GM18499 (cell line): ENCODE measurements around the gene CAMTA1.

ENCODE experiments used
- ATAC-seq: cut with Tn5 transposase; IDR thresholded peaks from one replicate; pipeline ENCODE4 v1.9.1; 2021; ENCODE audit warnings: moderate number of reproducible peaks; ENCODE audit not compliant: insufficient read depth, unreplicated experiment

Gene CAMTA1

DNA sequence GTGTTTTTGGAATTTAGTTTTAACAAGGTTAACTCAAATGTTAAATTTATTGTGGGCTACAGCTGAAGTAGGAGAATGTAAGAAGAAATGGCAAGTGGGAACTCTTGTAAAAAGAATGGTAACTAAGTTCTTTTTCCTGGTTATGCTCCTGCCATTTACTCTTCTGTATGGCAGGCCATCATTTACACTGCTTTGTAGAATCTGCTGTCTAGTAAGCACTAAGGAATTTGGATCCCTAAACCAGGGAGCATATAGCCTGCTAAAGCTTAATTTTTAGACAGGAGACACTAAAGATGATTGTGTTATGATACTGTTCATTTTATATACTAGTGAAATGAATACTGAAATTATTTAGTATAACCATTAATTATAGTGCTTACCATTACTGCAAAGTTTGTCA, 85.3 kb downstream of the CAMTA1 start:
- no peak for ATAC-seq

DNA sequence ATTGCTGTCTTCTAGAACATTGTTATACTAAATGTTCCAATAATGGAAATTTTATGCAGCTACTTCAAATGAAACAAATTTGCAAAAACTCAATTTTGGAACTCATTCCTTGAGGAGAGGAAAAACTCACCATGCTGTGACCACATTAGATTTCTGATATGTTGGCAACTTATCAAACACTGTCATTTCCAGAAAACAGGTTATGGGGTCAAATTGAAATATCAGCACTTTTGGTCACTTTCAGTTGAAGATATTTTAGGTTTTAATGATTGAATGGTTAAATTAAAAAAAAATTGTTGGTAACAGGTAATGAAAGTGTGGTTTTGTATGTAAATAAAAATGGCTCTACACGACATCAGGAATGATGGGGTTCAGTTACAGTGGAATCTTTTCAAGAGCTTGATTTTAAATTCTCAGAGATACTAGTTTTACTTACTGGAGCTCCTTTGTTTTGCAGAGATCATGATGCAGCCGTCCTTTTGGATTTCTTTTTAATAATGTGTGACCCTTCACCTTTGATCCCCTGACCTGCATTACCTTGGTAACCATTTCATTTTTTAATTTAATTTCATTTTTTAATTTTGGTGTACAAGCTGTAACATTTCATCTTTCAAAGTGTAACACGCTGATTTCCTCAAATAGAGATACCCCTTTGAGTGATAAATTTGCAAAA, 86.2 kb downstream of the CAMTA1 start:
- ATAC-seq, result no peak

DNA sequence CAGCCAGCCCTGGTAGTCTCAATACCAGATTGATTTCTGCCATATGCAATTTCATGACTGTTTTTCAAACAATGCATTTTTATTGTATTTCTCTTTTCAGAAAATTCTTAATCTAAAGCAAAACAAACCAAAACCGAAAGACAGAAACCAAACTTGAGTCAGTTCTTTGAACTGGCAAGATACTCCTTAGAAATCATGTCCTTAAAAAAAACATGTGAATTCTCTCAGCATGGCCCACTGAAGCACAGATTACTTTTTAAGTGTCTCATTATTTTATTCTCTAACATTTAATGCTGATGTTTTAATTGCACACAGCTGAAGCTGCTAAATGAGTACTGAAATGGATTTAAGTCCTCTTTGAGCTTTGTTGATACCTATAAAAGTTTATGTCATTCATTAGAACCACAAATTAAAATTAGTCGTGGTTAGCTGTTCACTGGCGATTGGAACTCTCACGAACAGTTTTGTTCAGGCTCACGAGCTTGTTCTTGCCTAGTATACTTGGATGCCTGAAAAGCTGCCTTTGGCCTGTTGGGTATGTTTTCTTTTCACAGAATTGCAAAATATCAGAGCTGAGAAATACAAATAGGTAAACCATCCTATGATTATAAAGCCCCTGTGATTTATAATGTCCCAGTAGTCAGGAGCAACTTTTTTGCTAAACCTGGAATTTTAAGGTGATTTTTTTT, 87.5 kb downstream of the CAMTA1 start:
- ATAC-seq, result no peak

DNA sequence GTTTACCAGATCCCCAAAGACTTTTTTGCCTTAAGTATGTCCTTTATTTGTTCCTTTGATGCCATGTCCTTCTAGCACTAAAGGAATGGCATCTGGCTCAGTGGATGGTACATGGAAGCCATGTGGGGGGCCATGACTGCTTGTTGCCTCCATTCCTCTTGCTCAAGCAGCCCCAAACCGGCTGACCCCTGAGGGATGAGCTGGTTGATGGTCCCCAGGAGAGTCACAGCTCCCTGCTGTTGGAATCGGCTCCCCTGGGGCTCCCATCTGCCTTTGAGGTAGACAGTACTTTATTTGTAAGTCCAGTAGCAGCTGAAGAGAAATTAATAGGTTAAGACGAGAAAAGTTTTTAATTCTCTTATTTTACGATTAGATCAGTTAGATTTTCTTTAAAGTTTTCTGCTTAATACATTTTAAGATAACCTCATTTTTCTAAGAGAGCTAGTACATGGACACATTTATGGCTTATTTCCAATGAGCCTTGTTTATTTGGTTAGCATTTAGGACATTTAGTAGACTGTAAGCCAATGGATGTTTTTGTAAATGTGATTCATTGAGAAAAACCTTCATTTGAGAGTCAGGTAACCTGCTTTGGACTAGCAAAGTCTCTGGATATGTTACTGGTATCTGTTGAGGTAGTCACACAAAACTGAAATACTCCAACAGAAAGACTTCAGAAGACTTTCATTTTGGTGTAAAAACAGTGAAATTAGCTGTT, 88.2 kb downstream of the CAMTA1 start:
- ATAC-seq, result no peak

DNA sequence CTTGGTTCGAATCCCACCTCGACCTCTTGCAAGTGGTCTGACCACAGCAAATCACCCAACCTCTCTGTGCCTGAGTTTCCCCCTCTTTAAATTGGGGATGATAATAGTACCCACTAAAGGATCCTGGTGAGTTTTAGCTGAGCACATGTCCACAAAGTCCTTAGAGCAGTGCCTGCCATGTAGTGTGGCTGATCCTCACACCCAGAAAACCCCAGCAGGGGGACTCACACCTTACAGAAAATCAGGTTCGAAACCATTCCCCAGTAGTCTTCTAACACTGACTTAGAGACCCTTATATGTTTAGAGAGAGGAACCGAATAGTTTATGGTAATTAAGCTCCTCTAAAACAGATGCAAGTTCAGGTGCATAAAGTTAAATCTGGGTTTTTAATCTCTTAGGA, 89.0 kb downstream of the CAMTA1 start:
- ATAC-seq, result no peak

DNA sequence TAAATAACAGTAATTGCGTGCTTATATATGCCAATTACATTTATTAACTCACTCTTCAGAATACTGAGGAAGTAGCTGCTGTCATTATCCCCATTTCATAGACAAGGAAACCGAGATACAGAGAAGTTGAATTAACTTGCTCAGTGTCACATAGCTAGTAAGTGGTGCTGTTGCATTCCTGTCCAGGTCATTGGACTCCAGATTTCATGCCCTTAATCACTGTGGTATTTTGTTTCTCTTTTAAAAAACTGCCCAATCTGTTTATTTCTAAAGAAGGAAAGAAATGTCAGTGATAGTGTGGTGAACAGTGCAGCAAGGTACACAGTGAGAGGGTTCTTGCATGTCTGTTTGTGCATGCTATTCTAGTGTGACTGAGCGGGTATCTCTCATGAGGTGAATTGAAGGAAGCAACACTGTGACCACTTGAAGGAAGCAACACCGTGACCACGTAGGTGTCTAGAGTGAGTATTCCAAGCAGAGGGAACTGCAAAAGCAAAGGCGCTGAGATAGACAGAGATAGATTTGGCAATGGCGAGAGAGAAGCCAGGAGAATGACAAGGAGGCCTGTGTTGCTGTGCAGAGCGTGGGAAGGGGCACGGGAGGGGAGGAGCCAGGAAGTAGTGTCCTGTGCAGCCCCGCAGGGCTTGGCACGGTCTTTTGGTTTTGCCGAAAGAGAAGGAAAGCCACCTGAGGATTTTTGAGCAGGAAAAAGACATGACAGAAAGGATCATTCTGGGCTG, 95.9 kb downstream of the CAMTA1 start:
- ATAC-seq, result no peak

DNA sequence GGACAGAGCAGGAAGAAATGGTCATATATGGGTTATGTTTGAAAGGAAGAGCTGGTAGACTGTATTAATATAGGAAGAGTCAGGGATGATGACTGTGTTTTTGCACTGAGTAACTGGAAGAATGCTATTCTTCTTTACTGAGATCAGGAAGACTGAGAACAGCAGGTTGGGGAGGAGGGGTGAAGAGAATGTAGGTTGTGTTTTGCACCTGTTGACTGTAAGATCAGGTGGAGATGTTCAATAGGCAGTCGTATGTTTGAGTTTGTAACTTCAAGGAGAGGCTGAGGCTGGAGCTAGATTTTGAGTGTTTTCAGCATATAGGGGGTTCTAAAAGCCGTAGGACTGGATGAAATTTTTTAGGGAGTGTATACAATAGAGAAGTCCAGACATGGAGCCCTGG, 97.2 kb downstream of the CAMTA1 start:
- ATAC-seq, result no peak

DNA sequence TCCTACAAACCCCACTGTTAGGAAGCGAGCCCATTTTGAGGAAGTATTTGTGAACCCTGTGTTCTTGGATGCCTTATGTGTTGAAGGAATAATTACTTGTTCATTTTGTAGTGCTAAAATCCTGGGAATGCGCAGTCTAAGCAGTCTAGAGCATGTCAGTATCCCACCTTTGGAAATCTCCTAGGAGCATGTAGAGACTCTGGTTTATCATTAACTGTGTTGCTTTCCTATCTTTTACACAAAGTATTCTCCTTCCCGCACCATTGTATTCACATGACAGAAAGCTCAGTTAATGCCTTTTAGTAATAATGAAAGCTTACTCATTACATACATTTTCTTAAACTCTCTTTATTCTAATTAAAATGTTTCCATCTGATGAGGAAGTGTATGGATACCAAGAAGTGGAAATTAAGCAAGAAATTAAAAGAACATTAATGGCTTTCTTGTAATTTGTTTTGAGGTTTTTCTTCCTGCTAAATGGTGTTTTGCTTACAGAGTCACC, 99.4 kb downstream of the CAMTA1 start:
- ATAC-seq, result no peak

DNA sequence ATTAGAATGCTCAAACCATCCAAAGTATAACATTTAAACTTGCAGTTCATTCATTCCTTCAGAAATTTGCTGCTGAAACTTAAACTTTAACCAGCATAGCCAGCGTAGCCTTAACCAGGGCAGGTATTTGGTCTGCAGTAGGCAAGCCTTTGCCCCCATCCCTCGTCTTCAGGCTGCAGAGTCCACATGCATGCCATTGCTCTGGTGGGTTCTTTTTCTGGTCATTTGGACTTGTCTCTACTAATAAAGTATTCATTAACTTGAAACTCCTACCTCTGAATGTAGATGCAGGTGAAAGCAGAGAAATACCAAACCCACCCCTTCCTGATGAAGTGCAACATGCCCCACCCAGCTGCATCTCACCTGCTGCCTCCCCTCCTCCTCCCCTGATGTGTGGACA, 100.2 kb downstream of the CAMTA1 start:
- ATAC-seq, result no peak

DNA sequence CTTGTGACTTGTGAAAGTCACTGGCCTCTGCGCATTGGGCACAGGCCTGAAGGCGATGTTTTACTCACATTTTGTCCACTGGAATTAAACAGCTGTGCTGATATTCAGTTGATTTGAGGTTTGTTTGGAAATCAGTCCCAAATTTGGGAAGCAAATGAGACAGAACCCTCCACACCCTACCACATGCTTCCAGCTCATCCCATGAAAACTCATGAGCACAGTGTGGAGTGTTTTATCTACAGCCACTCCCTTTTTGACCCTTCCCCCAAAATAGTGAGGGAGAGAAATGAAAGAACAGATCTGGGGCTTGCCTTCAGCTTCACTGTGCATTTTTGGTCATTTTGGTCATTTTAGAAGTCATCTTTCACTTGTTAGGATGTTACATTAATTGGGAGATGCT, 101.3 kb downstream of the CAMTA1 start:
- ATAC-seq, result no peak

DNA sequence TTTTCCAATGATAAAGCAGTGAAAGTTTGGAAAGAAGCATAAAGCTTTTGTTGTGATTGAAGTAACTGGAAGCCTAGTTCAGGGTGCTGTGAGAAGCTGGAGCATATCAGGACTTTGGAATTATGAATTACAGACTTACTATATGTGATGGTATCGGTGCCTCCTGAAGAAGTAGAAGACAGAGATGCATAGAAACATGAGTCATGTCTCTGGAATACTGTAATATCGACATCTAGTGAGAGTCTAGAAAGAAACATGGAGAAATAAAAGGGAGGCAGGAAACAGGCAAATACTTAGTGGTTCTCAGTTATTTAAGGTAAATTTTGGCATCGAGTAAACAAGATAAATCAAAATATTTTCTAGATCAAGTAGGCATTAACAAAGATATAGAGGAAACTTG, 103.0 kb downstream of the CAMTA1 start:
- no peak for ATAC-seq

DNA sequence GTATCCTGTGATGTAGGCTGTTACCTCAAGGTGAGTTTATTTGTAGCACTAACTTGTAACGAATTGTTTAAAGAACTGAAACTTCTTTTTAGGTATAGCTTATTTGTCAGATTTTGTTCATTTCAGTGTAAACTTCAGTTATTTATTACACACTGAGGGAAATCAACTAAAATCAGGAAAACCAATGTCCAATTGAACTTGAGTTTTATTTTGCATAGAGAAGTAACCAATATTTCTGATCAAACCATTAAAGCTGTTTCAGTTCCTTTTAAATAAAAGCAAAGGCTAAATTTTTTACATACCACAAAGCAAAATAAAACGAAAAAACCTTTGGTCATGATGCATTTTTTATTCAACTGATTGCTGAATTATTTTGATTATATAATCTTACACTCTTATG, 103.6 kb downstream of the CAMTA1 start:
- ATAC-seq, result no peak

DNA sequence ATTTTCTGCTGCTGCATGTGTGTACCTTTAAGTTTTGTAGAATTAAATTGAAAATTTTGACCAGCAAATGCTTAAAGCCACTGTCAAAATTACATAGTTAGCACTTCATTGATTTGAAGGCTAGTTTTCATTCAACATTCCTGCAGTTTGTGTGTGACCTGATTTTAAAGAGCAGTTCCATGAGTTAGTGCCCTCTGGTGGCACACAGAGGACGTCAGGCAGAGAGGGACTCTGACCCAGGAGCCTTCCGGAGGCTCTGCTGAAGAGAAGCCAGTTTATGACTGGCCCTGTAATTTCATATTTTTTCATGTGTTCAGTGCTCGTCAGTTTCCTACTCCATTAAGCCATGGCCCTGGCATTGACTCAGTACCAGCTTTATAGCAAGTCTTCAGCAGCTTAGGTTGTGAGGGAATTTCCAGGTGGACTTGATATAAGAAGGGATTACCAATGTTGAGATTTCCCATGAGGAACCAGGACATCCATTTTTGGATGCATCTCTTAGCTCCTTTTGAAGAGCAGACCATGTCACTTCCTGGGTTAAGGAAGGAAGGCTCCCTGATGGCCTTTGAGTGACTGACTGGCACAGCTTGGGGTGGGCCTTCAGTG, 104.7 kb downstream of the CAMTA1 start:
- ATAC-seq, result no peak

DNA sequence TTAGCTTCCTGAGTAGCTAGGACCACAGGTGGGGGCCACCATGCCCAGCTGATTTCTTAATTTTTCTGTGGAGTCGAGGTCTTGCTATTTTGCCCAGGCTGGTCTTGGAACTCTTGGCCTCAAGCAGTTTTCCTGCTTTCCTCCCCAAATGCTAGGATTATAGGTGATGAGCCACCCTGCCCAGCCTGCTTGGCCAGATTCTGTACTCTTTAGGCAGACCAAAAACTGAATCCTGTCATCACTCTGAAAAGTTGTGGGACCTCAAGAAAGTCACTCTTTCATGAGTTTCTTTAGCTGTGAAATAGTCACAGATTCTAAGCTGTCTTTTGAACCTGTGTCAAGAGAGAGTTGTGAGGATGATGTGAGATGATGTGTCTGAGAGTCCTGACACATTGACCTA, 105.4 kb downstream of the CAMTA1 start:
- no peak for ATAC-seq

DNA sequence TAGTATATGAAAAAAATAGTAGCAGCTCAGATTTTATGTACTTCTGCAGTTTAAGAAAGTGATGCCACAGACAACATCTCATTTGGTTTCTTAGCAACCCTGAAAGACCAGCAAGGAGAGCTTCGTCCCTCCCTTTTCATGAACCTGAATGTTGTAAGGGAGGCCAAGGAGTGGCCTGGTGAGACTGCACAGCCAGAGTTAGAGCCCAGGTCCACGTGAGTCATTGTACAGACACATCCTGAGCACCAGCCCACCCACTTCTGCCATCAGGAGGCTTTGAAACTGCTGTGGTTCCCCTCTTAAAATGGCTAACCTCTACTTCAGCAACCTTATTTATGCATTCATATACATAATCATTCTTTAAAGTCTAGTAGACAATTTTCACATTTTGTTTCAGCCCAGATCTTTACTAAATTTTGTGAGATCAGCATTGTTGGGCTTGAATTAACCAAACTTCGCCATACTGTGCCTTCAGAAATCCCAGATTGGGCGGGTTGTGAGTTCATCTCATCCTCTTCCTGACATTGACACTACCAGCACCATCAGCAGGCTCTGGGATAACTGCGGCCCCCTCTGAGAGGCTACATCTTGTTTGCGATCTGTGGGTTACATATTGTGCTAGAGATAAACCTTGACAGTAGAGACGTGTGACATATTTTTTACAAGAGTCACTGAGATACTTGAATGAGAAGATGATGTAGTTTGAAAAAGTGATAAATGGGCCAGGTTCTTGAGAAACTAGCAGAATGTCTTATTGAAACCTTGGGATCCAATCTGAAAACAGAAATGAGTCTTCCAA, 106.7 kb downstream of the CAMTA1 start:
- no peak for ATAC-seq

DNA sequence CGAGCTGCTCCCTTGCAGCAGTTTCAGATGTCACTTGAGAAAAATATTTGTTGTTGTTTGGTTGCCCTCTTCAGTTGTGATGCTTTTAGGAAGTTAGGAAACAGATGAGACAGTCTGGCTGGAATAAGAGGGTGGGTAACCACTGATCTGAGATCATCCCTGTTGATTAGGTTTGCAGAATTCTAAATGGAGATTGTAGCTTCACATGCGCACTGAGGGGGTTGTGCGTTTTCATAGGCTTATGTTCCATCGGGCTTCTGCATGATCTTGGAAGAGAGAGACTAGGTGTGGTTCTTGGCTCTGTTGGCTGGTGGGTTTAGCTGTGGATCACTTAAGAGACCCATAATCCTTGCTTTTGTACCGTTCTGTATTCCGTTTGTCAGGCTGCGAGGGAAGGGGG, 108.1 kb downstream of the CAMTA1 start:
- no peak for ATAC-seq

DNA sequence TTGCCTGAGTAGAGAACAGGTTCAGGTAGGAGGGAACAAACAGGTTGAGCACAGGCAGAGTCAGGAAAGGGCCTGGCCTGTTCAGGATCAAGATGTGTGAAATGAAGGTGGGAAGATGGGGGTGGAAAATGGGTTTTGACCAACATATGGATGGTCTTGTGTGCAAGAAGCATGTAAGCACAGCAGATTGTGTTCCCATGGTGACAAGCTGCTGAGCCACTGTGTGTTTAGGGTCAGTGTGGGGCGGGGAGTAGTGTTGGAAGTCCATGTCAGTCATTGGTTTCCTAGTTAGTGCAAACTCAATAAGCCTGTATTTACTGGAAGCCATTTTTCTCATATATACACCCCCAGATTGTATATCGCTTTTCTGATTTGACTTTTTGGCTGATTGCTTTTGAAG, 111.9 kb downstream of the CAMTA1 start:
- ATAC-seq, result no peak

DNA sequence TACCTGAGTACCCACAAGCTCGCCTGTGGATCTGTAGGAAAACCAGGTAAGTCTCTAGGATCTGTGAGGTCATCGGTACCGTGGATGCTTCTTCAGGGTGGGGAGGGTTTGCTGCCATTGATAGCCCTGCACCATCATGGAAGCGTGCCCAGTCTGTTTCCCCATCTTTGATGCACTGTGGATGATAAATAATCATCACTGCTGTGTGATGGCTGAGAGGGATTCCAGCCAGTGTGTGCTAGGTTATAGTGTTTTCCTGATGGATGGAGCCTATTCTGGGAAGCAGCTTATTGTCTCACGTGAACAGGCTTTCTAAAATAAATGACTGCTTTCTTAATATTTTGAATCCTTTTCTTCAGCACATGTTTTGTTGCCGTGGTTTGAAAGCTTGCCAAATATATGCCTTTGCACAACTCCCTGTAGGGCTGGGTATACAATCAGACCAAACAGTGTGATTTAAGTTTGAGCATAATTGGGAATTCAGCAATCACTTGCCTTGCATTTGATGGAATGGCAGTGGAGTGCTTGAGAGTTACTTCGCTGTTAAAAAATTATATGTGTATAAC, 113.8 kb downstream of the CAMTA1 start:
- ATAC-seq, result no peak

DNA sequence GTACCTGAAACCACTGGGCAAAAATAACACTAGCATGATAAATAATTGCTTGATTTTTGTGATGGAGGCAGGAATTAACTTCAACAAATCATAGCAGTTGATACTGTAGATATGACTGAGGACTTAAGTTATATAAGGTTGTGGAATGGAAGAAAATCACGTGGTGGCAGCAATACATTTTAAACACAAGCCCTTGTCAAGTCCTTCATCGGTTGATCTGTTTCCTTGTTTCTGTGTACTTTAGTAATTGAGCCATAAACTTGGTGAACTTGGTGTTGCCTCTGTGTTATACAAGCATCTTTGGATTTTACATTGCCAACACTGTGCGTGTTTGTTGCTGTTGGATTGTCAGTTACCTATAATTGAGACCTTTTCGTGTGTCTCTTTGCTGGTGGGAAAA, 114.4 kb downstream of the CAMTA1 start:
- no peak for ATAC-seq
